Measurements from ENCODE around the gene RMI1.
A peak's percentile ranks its signal among the peaks of the same experiment; 100 is the strongest.
"Not testable (repeated sequence)": the region's sequence is repeated elsewhere in the genome, so short reads cannot be mapped to it uniquely, and the experiment has no call there.

The RMI1 gene

GRCh38 chr9:83980395-83981125, at the start of gene RMI1:
RMI1 (plus strand) TSS chr9:83980805; CDS start chr9:84000987, 20,182 bp downstream.
- DNase-seq (ENCODE audit: low read depth): peak; percentile 99

GRCh38 chr9:83930881-83931280, 49.7 kb upstream of the RMI1 start:
- no peak for DNase-seq (ENCODE audit: low read depth)

- no peak for DNase-seq (ENCODE audit: low read depth)
These were observed 48.6 kb upstream of the RMI1 start for GRCh38 chr9:83932011-83932410.

GRCh38 chr9:83932851-83933250, 47.8 kb upstream of the RMI1 start:
- DNase-seq (ENCODE audit: low read depth): no peak

DNA sequence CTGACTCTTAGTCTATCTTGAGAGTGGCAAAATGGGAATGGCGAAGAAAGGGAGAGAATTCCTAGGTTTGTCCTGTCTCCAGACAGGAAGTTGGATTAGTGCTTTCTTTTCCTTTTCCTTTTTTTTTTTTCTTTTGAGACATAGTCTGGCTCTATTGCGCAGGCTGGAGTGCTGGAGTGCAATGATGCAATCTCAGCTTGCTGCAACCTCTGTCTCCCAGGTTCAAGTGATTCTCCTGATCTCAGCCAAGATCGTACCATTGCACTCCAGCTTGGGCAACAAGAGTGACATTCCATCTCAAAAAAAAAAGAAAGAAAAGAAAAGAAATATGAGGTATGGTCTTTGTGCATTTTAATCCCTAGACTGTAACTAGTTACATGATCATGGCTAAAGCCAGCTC, 46.8 kb upstream of the RMI1 start:
- no peak for DNase-seq (ENCODE audit: low read depth)

- DNase-seq (ENCODE audit: low read depth): no peak
These were observed 45.9 kb upstream of the RMI1 start for GRCh38 chr9:83934569-83935275.

DNA sequence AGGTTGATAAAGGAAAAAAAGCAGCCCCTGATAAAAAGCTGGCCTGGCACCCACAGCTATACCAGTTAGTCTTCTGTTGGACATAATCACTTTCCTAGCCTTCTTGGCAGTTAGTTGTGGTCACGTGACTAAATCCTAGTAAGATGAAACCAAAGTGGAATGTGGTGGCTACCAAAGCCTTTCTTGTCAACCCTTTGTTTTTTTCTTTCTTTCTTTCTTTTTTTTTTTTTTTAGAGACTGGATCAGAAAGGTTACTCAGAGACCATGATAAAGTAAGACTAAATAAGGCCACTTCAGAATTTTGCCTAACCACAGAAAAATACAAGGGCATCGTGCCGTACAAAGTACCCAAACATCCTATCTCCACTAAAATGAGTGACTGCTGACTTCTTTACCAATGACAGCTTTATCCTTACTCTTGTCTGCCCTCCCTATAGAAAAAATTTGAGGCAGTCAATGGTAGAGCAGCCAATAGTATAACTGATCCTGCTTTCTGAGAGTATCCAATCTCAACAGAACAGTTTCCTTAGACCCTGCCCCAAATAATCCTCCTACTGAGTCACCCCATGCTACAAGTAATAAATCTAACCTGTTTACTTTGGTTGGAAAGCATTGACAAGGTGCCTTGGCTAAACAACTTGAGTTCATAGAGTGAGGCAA, 45.2 kb upstream of the RMI1 start:
- DNase-seq (ENCODE audit: low read depth): no peak

- DNase-seq (ENCODE audit: low read depth): no peak
These were observed 44.1 kb upstream of the RMI1 start for GRCh38 chr9:83936523-83936922.

DNA sequence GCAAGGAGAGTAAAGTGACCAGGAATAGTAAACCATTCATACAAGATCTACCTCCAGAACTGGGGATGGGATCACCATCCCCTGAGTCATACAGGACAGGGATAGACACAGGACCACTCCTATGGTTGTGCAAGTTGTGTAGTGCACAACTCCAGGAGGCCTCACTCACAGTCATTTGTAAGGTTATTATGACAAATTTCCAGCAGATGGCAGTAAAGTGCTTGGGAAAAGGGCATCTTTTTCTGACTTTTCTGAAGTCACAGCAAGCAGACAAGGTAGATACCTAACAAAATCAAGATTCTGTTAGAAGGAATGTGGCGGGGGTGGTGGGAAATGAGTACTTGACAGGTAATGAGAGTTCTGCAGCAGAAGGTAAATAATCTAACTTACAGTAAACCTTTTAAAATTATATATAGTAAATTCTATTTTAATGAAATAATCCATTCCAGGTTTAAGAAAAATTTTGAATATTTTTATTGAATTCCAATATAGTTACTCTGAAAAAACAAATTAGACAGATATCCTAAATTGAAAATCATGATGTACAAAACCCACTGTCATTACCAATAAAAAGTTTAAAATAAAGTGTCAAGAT, 42.6 kb upstream of the RMI1 start:
- DNase-seq (ENCODE audit: low read depth): no peak

GRCh38 chr9:83940590-83941303, 39.9 kb upstream of the RMI1 start:
- DNase-seq (ENCODE audit: low read depth): no peak

GRCh38 chr9:83948096-83948495, 32.5 kb upstream of the RMI1 start:
- DNase-seq (ENCODE audit: low read depth): not testable (repeated sequence)

DNA sequence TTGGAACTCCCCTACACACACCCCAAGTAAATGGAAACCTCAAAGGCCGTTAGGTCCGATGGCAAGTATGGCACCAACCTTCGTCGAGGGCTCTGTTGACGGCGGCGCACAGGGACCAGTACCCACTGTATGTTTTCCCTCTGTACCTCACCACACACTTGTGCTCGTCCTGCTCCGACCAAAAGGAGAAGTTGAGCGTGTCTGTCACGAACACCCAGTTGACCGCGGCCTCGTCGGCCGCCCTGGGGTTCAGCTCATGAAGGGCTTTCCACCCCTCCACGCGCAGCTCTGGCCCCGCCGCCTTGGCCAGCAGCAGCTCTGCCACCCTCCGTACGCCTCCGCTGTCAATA, 24.5 kb upstream of the RMI1 start:
- DNase-seq (ENCODE audit: low read depth): no peak

DNA sequence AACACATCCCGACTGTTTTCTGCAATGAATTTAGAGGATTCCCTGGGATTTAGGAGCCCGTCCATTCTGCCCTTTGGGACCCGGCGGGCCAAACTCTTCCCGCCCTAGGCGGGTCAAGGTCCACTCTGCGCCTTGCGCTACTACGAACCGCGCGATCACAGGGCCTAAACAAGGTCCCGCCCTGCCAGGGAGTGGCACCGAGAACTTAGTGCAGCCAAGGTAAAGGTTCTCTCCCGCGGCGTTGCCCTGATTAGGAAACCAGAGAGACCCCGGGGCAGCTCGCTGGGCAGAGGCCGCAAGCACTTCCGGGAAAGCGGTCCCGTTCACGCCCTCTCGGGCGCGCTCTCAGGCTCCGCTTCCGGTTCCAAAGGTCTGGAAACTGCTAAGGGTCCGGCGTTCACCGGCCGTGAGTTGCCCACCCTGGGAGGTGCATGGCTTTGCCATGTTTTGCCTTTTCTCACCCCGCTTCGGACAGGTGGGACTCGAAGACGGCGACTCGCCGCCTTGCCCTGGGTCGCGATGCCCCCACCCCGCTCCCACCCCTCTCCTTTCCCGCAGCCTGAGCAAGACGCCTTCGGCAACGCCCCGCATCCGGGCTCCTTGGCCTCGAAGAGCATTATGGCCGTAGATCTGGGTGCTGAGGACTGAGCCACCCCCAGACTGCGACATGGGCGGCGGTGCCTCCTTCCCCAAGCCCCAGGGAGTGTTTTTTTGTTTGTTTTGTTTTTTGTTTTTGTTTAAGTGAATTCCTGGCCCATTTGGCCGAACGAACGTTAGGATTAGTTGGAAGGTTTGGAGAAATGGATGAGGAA, 24.0 kb upstream of the RMI1 start:
- DNase-seq (ENCODE audit: low read depth): peak; percentile 38

- DNase-seq (ENCODE audit: low read depth): no peak
These were observed 23.4 kb upstream of the RMI1 start for GRCh38 chr9:83957248-83957513.

DNA sequence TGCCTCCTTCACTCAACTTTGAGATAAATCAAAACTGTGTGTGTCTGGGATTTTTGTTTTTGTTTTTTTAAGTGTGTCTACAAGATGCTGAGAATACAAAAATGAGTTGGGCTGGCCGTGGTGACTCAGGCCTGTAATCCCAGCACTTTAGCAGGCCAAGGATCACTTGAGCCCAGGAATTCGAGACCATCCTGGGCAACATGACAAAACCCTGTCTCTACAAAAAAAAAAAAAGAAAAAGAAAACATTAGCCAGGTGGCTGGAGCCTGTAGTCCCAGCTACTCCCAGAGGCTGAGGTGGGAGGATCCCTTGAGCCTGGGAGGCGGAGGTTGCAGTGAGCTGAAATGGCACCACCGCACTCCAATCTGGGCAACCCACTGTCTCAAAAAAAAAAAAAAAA, 21.5 kb upstream of the RMI1 start:
- no peak for DNase-seq (ENCODE audit: low read depth)

DNA sequence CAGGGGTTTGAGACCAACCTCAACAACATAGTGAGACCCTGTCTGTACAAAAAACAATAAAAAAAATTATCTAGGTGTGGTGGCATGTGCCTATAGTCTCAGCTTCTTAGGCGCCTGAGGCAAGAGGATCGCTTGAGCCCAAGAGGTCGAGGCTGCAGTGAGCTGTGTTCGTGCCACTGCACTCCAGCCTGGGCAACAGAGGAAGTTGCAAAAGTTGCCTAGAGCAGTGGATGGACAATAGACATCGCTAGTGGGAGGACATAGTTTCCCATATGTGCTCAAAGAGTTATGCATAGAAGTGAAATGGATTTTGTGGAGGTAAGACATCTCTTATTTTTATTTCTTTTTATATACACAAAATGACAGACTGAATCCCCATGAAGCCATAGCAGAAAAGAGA, 19.6 kb upstream of the RMI1 start:
- no peak for DNase-seq (ENCODE audit: low read depth)

DNA sequence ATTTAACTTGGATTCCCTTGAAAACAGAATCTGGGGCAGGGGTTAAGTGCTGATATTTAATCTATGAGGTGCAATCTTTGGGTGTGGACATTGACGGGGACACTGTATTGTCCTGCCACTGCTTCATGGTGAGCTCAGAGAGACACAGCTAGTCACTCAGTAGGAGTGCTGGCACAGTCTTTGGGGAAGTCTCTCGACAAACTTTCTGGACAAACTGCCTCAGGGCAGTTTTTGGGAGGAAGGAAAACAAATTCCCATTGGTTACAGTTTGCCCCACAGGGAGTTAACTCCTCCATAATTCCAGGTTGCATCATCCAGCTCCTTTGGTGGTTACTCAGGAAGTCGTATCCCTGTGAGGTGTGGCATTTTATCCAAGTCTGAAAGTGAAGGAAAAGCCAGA, 18.4 kb upstream of the RMI1 start:
- DNase-seq (ENCODE audit: low read depth): no peak

GRCh38 chr9:83964973-83965349, 15.6 kb upstream of the RMI1 start:
- DNase-seq (ENCODE audit: low read depth): no peak

- no peak for DNase-seq (ENCODE audit: low read depth)
These were observed 15.0 kb upstream of the RMI1 start for GRCh38 chr9:83965350-83966208.

- no peak for DNase-seq (ENCODE audit: low read depth)
These were observed 14.4 kb upstream of the RMI1 start for GRCh38 chr9:83966209-83966582.

DNA sequence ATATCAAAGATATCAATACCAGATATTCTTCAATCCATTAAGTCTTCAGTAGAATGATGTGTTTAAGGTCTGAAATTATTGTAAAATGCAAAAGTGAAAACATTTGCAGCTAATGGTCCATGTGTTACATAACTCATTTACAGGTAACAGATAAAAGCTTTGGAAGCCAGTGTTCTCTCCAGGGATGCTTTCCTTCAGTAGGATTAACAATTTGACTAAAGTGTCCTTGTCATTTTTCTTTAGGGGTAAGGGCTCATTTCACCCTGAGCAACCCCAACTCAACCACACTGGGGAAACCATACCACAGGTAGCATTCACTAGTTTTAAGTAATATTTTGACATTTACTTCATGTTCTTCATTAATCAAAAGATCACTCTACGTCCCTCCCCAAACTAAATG, 13.5 kb upstream of the RMI1 start:
- no peak for DNase-seq (ENCODE audit: low read depth)
